GM21360 (cell line): ENCODE results near the gene OTP.

Source experiments
- ATAC-seq: cut with Tn5 transposase; IDR thresholded peaks from one replicate; pipeline ENCODE4 v1.9.1; 2021; ENCODE audit warnings: mild to moderate bottlenecking, moderate library complexity; ENCODE audit not compliant: unreplicated experiment

Gene OTP

GRCh38 chr5:77637998-77638762 is at the start of gene OTP:
Gene OTP (minus strand): TSS chr5:77638713. CDS start chr5:77638549, 164 bp downstream.
- no peak for ATAC-seq

GRCh38 chr5:77683171-77683732 is 44.7 kb upstream of the OTP start:
- no peak for ATAC-seq

GRCh38 chr5:77670526-77670925 is 32.0 kb upstream of the OTP start:
- no peak for ATAC-seq

GRCh38 chr5:77669677-77670076 is 31.2 kb upstream of the OTP start:
- no peak for ATAC-seq

GRCh38 chr5:77663090-77663863 is 24.8 kb upstream of the OTP start:
- no peak for ATAC-seq

GRCh38 chr5:77662635-77663034 is 24.1 kb upstream of the OTP start:
- no peak for ATAC-seq

GRCh38 chr5:77658662-77659061 is 20.1 kb upstream of the OTP start:
- no peak for ATAC-seq

DNA sequence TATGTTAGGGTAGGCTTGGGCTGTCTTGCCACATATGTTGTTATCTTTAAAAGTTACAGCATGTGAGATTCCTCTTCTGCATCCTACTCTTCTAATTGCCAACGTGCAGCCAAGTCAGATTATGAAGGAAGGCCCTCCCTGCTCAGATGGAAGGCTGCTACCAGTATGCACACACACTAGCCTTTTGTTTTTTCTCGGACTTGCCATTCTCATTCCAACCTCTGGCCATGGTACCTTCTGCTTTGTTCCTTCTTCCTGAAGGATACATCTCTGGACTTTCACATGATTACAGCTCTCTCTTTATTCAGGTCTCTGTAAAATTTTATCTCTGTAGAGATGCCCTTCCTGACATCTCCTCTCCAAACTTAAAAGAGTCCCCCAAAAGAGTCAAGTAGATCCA is 12.8 kb upstream of the OTP start:
- ATAC-seq: no peak

- ATAC-seq: no peak
Measured at GRCh38 chr5:77650686-77651085, 12.2 kb upstream of the OTP start.

- ATAC-seq: no peak
Measured at GRCh38 chr5:77649776-77650175, 11.3 kb upstream of the OTP start.

DNA sequence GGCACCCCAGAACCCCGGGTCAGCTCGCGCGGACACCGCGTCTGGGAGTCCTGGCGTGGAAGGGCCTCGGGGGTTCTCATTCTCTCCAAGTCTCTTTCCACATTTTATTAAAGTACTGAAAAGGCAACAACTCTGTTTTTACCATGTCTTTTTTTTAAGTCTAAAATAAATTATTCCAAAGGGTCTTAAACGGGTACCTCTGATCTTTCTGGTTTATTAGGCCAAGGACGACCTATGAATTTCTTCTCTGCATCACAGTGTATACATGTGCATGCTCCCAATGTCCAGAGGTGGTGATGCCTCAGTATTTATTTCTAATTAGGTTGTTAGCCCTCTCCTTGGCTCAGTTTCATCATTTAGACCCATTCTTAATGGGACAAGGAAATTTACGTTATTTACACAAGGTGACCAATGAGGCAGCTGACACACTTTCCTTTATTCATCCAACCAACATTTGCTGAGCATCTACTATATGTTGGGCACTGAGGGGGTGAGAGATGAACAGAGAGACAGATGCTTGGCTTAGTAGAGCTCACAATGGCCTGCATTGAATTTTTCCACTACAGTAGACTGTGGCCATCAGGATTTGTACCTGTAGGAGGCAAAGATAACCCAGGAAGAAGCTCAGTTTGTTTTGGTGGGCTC is 7.6 kb upstream of the OTP start:
- ATAC-seq: no peak

GRCh38 chr5:77645158-77645994 is 6.9 kb upstream of the OTP start:
- ATAC-seq: peak; percentile 59

GRCh38 chr5:77644371-77645157 is 6.1 kb upstream of the OTP start:
- ATAC-seq: no peak

DNA sequence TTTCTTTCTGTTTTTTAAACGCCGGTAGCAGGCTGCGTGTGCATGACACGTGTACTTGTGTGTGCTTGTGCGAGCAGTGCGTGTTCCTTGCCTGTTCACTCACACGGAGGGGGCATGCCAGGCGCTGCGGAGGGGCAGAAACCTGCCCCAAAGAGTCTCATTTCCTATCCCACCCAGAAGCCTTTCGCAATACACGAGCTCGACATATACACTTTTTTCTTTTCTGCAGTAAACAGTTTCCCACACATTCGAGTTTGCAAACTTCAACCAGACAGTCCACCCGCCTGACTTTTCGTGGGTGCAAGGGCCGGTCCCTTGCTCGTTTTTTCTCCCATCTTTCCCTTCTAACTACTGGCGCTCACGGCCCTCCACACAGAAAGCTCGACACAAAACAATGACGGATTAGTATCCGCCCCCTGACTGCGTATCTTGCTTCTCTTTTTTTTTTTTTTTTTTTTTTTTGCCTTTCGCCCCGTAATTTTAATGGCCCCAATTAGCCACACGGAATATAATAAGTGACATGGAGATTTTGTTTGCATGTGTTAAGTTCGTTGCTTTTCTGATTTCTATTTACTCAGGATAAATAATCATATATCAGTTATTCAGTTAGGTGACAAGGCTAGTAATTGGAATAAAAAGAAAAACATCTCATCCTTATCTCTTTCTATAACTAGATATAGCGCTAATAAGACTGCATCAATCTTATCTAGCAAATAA is 5.3 kb upstream of the OTP start:
- no peak for ATAC-seq

- ATAC-seq: no peak
Measured at GRCh38 chr5:77642738-77643653, 4.5 kb upstream of the OTP start.

GRCh38 chr5:77641963-77642737 is 3.6 kb upstream of the OTP start:
- ATAC-seq: no peak

DNA sequence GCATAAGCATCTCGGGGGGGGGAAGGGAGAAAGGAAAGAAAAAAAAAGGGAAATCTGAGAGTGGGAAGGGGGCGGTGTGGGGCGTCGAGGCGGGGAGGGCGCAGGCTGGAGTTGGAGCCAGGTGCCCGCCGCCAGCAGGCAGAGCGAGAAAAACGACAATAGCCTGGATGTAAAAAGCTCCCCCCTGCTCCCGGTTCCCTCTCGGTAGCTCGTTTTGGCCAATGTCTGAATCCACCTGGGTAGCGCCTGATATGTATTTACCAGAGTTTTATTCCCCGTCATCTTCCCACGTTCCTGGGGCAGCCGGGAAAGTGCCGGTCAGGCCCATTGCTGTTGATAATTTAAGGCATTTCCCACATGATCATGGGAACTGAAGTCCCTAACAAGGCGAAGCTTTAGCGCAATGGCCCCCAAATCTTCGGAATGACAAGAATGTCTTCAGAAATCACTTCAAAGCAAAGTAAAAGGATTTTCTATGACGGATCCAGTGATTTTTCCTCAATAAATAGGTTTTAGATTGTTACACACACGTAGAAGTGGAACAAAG is 3.0 kb upstream of the OTP start:
- no peak for ATAC-seq
